Ishikawa (cell line): ENCODE measurements around the gene ARRDC3.
A peak's percentile ranks its signal among the peaks of the same experiment; 100 is the strongest.

Experiments
- CEBPB ChIP-seq: IDR thresholded peaks from 2 replicates; pipeline ENCODE4 v1.6.1; 2012
- CREB1 ChIP-seq: IDR thresholded peaks from 2 replicates; pipeline ENCODE4 v1.6.1; 2012; ENCODE audit warnings: low read depth
- EGR1 ChIP-seq: IDR thresholded peaks from 2 replicates; pipeline ENCODE4 v1.6.1; 2012
- EP300 ChIP-seq: IDR thresholded peaks from 2 replicates; pipeline ENCODE4 v1.6.1; 2012; ENCODE audit warnings: borderline replicate concordance
- FOXM1 ChIP-seq: IDR thresholded peaks from 2 replicates; pipeline ENCODE4 v1.6.1; 2012; ENCODE audit warnings: low read depth, borderline replicate concordance
- NFIC ChIP-seq: IDR thresholded peaks from 2 replicates; pipeline ENCODE4 v1.6.1; 2012
- RAD21 ChIP-seq: IDR thresholded peaks from 2 replicates; pipeline ENCODE4 v1.6.1; 2012; ENCODE audit warnings: low read depth
- TAF1 ChIP-seq: IDR thresholded peaks from 2 replicates; pipeline ENCODE4 v1.6.1; 2012; ENCODE audit warnings: low read depth, mild to moderate bottlenecking
- TCF12 ChIP-seq: IDR thresholded peaks from 2 replicates; pipeline ENCODE4 v1.6.1; 2012; ENCODE audit warnings: low read depth
- TEAD4 ChIP-seq: IDR thresholded peaks from 2 replicates; pipeline ENCODE4 v1.6.1; 2012
- YY1 ChIP-seq: IDR thresholded peaks from 2 replicates; pipeline ENCODE4 v1.6.1; 2012; ENCODE audit warnings: low read depth
- ZBTB7A ChIP-seq: IDR thresholded peaks from 2 replicates; pipeline ENCODE4 v1.6.1; 2012; ENCODE audit warnings: low read depth
- TF ChIP-seq, protein P1 (sequence below): IDR thresholded peaks from 2 replicates; pipeline ENCODE4 v1.6.1; 2012
- TF ChIP-seq, protein P2 (sequence below): IDR thresholded peaks from 2 replicates; pipeline ENCODE4 v1.6.1; 2012
- TF ChIP-seq, protein P3 (sequence below): IDR thresholded peaks from 2 replicates; pipeline ENCODE4 v1.6.1; 2012; ENCODE audit warnings: low read depth, mild to moderate bottlenecking

Gene ARRDC3

DNA sequence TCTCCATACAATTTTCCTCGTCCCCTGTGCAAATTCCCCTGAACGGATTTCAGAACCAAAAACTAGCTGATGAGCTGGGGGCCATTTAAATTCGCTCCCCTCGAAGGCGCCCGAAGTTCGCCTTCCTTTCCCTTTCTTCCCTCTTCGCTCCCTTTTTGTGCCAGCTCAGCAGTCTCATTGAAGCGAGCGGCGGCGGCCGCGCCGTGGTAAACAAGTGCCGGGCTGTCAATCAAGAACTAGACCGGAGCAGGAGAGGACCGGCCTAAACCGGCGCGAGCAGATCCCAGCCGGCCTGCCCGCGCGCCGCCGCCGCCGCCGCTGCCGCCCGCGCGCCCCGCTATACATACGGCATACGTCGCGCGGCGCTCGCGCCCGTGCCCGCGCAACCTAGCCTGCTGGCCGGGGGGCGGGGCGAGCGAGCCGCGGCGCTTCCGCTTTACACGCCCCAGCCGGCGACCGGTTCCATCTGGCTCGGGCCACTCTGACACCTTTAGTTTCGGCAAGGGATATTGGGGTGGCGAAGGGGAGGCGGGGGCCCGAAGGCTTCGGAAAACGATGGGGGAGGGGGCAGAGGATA lies 3.1 kb downstream of the ARRDC3 start:
- TF ChIP-seq, protein P1, sequence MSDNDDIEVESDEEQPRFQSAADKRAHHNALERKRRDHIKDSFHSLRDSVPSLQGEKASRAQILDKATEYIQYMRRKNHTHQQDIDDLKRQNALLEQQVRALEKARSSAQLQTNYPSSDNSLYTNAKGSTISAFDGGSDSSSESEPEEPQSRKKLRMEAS = no peak; the same call in 1 of the 2 replicates
- TF ChIP-seq EP300 = peak; percentile 22

DNA sequence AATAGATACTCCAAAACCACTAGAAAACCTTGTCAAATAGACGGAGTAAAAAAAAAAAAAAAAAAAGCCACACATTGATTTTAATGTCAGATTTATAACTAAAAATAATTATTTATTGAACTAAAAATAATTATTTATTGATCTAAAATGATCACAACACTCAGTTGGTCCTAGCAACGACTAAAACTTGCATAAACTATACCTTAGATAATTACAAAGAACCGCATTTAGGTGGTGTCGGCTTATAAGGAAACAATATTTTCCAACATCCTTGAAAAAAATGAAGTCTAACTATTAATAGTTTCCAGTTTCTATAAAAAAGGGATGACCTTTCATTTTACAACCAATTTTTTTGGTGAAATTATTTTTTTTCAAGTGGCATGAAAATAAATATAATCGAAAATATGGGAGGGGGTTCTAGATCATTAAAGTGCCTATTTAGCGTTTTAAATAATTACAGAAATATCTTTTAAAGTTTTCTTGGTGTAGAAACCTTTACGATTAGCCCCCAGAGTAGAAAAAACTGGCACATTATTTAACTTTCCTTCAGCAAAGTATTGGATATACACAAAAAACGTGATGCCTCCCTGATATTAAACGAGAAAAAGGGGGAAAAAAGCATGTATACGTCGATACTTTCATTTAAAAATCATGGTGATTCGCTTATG lies 3.7 kb downstream of the ARRDC3 start:
- TF ChIP-seq TAF1 = no peak

DNA sequence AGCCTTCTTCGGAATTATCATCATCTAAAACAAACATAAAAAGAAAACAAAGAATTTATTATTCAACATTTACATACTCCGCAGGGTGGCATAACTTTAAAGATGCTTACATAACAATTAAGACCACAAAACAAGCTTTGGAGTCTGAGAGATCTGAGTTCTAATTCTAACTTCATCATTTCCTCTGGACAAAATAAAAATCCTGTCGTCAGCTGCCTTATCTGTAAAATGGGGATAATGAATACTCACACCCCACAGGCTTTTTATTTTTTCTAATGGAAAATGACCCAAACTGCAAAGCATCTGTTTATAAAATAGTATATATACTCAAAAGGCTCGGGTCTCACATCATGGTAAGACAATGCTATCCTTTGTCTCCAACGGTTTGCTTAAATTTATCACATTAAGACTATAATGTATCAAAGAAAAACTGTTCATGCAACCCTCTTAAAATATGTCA lies 4.3 kb downstream of the ARRDC3 start:
- 0 out of 2 replicates have a peak, but pooled peaks have one; percentile 23 for TF ChIP-seq FOXM1
- TF ChIP-seq EGR1 = no peak

DNA sequence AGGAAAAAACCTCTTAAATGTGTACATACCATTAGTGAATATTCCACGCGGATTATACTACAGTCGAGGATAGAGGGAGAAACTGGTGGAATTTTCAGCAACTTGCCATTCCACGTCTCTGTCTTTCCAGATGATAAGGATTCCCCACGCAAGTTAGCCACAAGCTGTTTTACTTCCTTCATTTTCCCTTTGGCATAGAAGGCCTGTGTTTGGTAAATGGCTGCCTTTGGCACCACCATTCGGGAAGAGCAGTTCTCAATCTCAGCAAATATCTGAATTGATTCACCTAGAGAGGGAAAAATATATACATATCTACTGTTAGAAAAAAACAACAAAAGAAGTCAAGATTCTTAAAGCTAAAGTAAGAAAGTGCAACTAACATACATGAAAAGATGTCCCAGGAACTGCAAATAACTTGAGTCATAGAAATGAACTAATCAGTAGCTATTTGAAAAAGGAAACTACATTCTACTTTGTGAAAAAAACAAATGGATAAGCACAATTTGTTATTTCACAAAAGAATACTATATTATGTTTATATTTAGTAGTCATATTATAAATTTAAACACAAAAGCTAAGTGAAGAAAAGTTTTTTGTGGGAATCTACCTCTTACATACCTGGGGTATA lies 8.1 kb downstream of the ARRDC3 start:
- TF ChIP-seq EP300 (no peak), ZBTB7A (no peak), NFIC (no peak), TCF12 (no peak), CEBPB (no peak), RAD21 (no peak), CREB1 (no peak), YY1 (no peak), TEAD4 (no peak), EGR1 (no peak), FOXM1 (no peak), TAF1 (no peak)
- TF ChIP-seq, protein P2, sequence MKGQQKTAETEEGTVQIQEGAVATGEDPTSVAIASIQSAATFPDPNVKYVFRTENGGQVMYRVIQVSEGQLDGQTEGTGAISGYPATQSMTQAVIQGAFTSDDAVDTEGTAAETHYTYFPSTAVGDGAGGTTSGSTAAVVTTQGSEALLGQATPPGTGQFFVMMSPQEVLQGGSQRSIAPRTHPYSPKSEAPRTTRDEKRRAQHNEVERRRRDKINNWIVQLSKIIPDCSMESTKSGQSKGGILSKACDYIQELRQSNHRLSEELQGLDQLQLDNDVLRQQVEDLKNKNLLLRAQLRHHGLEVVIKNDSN = no peak
- TF ChIP-seq, protein P3, sequence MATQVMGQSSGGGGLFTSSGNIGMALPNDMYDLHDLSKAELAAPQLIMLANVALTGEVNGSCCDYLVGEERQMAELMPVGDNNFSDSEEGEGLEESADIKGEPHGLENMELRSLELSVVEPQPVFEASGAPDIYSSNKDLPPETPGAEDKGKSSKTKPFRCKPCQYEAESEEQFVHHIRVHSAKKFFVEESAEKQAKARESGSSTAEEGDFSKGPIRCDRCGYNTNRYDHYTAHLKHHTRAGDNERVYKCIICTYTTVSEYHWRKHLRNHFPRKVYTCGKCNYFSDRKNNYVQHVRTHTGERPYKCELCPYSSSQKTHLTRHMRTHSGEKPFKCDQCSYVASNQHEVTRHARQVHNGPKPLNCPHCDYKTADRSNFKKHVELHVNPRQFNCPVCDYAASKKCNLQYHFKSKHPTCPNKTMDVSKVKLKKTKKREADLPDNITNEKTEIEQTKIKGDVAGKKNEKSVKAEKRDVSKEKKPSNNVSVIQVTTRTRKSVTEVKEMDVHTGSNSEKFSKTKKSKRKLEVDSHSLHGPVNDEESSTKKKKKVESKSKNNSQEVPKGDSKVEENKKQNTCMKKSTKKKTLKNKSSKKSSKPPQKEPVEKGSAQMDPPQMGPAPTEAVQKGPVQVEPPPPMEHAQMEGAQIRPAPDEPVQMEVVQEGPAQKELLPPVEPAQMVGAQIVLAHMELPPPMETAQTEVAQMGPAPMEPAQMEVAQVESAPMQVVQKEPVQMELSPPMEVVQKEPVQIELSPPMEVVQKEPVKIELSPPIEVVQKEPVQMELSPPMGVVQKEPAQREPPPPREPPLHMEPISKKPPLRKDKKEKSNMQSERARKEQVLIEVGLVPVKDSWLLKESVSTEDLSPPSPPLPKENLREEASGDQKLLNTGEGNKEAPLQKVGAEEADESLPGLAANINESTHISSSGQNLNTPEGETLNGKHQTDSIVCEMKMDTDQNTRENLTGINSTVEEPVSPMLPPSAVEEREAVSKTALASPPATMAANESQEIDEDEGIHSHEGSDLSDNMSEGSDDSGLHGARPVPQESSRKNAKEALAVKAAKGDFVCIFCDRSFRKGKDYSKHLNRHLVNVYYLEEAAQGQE = no peak
- TF ChIP-seq, protein P1 = no peak

DNA sequence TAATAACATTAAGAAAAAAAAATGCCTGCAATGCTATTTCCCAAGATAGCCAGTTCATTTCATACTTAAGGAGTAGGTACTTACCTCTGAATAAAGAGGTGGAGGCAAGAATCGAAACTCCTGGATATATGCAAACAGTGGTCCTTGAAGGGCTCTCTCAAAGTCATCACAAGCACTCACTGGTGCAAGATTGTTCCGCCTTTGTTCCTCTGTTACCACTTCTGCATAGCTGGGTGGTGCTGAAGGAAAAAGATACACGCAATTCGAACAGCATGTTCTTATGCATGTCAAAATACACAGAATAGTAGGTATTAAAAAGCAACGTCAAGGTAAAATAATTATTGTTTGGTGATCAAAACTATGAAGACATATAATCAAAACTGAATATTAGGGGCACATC lies 9.5 kb downstream of the ARRDC3 start:
- no peak for TF ChIP-seq TEAD4
- TF ChIP-seq TAF1 = no peak
- no peak for TF ChIP-seq RAD21
- TF ChIP-seq, protein P3 = no peak
- no peak for TF ChIP-seq EP300
- TF ChIP-seq, protein P1 = no peak
- TF ChIP-seq EGR1 = no peak
- TF ChIP-seq CREB1 = no peak
- TF ChIP-seq YY1 = no peak
- TF ChIP-seq, protein P2 = no peak
- no peak for TF ChIP-seq FOXM1
- TF ChIP-seq ZBTB7A = no peak
- TF ChIP-seq NFIC = no peak
- no peak for TF ChIP-seq CEBPB
- no peak for TF ChIP-seq TCF12

DNA sequence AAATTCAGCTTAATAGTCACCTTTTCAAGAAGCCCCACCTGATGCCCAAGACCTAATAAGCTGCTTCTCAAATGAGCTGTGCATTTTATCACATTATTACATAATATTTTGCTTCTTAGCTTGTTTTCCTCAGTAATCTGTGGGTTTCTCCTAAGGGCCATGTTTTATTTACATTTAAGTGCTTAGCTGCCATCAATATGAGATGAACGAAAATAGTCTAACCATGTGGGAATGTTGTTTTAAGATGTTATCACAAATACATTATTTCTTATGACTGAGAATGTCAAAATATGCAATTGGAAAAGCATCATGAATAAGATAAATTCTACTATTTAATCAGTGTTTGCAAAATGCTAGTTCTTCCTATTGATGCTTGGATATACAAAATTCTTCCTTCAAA lies 10.1 kb downstream of the ARRDC3 start:
- TF ChIP-seq EP300 = no peak
- TF ChIP-seq RAD21 = no peak
- TF ChIP-seq TEAD4 = no peak
- TF ChIP-seq NFIC = no peak
- TF ChIP-seq, protein P2 = no peak
- no peak for TF ChIP-seq FOXM1
- TF ChIP-seq CEBPB = no peak
- TF ChIP-seq, protein P1 = no peak
- TF ChIP-seq TAF1 = no peak
- TF ChIP-seq, protein P3 = no peak
- no peak for TF ChIP-seq TCF12
